ENCODE results near the gene HOXA2.

The HOXA2 gene

GRCh38 chr7:27141137-27141922 is 38.8 kb upstream of the HOXA2 start:
- DNase-seq: no peak

- DNase-seq: no peak
Measured at GRCh38 chr7:27140126-27140857, 37.8 kb upstream of the HOXA2 start.

GRCh38 chr7:27139334-27140125 is 37.0 kb upstream of the HOXA2 start:
- no peak for DNase-seq

GRCh38 chr7:27138985-27139333 is 36.5 kb upstream of the HOXA2 start:
- DNase-seq: no peak

- no peak for DNase-seq
Measured at GRCh38 chr7:27138472-27138871, 36.0 kb upstream of the HOXA2 start.

- DNase-seq: no peak
Measured at GRCh38 chr7:27137640-27138315, 35.3 kb upstream of the HOXA2 start.

GRCh38 chr7:27134392-27134791 is 31.9 kb upstream of the HOXA2 start:
- no peak for DNase-seq

- no peak for DNase-seq
Measured at GRCh38 chr7:27133409-27134231, 31.1 kb upstream of the HOXA2 start.

GRCh38 chr7:27132978-27133377 is 30.5 kb upstream of the HOXA2 start:
- no peak for DNase-seq

- DNase-seq: no peak
Measured at GRCh38 chr7:27132214-27132613, 29.7 kb upstream of the HOXA2 start.

- no peak for DNase-seq
Measured at GRCh38 chr7:27131390-27131819, 28.9 kb upstream of the HOXA2 start.

- peak; percentile 80 to 84 for DNase-seq
Measured at GRCh38 chr7:27130540-27131389, 28.3 kb upstream of the HOXA2 start, which contains the start of gene HOXA4. HOXA4 (minus strand) TSS chr7:27130757; CDS start chr7:27130733, 24 bp downstream.

- no peak for DNase-seq
Measured at GRCh38 chr7:27129729-27130539, 27.5 kb upstream of the HOXA2 start.

- DNase-seq: no peak
Measured at GRCh38 chr7:27128776-27129728, 26.6 kb upstream of the HOXA2 start.

GRCh38 chr7:27128034-27128433 is 25.6 kb upstream of the HOXA2 start:
- no peak for DNase-seq

GRCh38 chr7:27126596-27127327 is 24.3 kb upstream of the HOXA2 start:
- DNase-seq: no peak

GRCh38 chr7:27125986-27126394 is 23.5 kb upstream of the HOXA2 start:
- no peak for DNase-seq
